Measurements from ENCODE around the gene EYS.

- TF ChIP-seq BCL3 (IDR thresholded peaks at IDR 0.05) (no peak), CTCF (IDR thresholded peaks at IDR 0.05) (no peak), USF2 (IDR thresholded peaks at IDR 0.05) (no peak), POLR2A (IDR thresholded peaks at IDR 0.05; ENCODE audit: low read length) (no peak), REST (IDR thresholded peaks at IDR 0.05) (no peak), ESRRA (IDR thresholded peaks at IDR 0.05; ENCODE audit: borderline replicate concordance, low read length) (no peak), RCOR1 (IDR thresholded peaks at IDR 0.05; ENCODE audit: low read depth, low read length) (no peak), CEBPB (IDR thresholded peaks at IDR 0.05) (no peak)
Measured at GRCh38 chr6:63926950-63927927, 1779.8 kb downstream of the EYS start.

Data from A549 (cell line).